Neuronal stem cell (in vitro differentiated cells): Measurements from ENCODE around the gene CDH23.

ENCODE experiments used
- DNase-seq: peaks from one replicate; pipeline ENCODE4 v3.0.0-alpha.2; 2013; ENCODE audit warnings: low spot score
- H2AFZ ChIP-seq: one replicate; pipeline ENCODE4 v1.6.1; 2013; ENCODE audit warnings: mild to moderate bottlenecking, low read length, inconsistent platforms
- H2AK5ac ChIP-seq: 2 replicates; pipeline ENCODE4 v1.6.1; 2013; ENCODE audit warnings: low read depth, mild to moderate bottlenecking, inconsistent platforms, low read length, moderate library complexity, mixed read lengths
- H2BK120ac ChIP-seq: 2 replicates; pipeline ENCODE4 v1.6.1; 2013; ENCODE audit warnings: low read depth, mild to moderate bottlenecking, inconsistent platforms, low read length, moderate library complexity, mixed read lengths
- H2BK12ac ChIP-seq: one replicate; pipeline ENCODE4 v1.6.1; 2013; ENCODE audit warnings: low read length, inconsistent platforms
- H2BK15ac ChIP-seq: 2 replicates; pipeline ENCODE4 v1.6.1; 2013; ENCODE audit warnings: mild to moderate bottlenecking, low read length, inconsistent platforms, mixed read lengths
- H2BK5ac ChIP-seq: one replicate; pipeline ENCODE4 v1.6.1; 2013; ENCODE audit warnings: inconsistent platforms, mild to moderate bottlenecking, low read length, moderate library complexity
- H3K14ac ChIP-seq: one replicate; pipeline ENCODE4 v1.6.1; 2013; ENCODE audit warnings: low read length, inconsistent platforms
- H3K18ac ChIP-seq: 2 replicates; pipeline ENCODE4 v1.6.1; 2013; ENCODE audit warnings: low read length, inconsistent platforms
- H3K23ac ChIP-seq: 2 replicates; pipeline ENCODE4 v1.6.1; 2013; ENCODE audit warnings: low read depth, mild to moderate bottlenecking, mixed read lengths, low read length, inconsistent platforms; ENCODE audit not compliant: poor library complexity
- H3K27ac ChIP-seq: replicated peaks from 3 replicates; pipeline ENCODE4 v1.5.1; 2013; ENCODE audit warnings: low read length, inconsistent platforms
- H3K27me3 ChIP-seq, 3 experiments: 2 replicates each; pipeline ENCODE4 v1.6.1; 2013; ENCODE audit warnings: low read length in 3 of 3, mild to moderate bottlenecking in 2 of 3, inconsistent platforms in 1 of 3, low read depth in 1 of 3, mixed read lengths in 1 of 3, moderate library complexity in 1 of 3; ENCODE audit not compliant: control insufficient read depth in 3 of 3, insufficient read depth in 3 of 3
- H3K36me3 ChIP-seq, 2 donors: replicated peaks in 1 of 2; 2 replicates each; pipeline ENCODE4 v1.6.1; 2013; ENCODE audit warnings: low read length in 2 of 2; ENCODE audit not compliant: control insufficient read depth in 2 of 2, insufficient read depth in 2 of 2
- H3K4ac ChIP-seq: 2 replicates; pipeline ENCODE4 v1.6.1; 2013; ENCODE audit warnings: inconsistent platforms, mild to moderate bottlenecking, low read length, moderate library complexity
- H3K4me1 ChIP-seq, 2 donors: 1 replicate in 1 of 2; 2 replicates in 1 of 2; pipeline ENCODE4 v1.6.1; 2013; ENCODE audit warnings: low read length in 2 of 2, low read depth in 1 of 2; ENCODE audit not compliant: control insufficient read depth in 2 of 2, insufficient read depth in 1 of 2
- H3K4me2 ChIP-seq: one replicate; pipeline ENCODE4 v1.6.1; 2013; ENCODE audit warnings: mild to moderate bottlenecking, low read length, inconsistent platforms; ENCODE audit not compliant: insufficient read depth, poor library complexity, severe bottlenecking
- H3K4me3 ChIP-seq, 2 donors: 2 replicates each; pipeline ENCODE4 v1.5.1; 2013; ENCODE audit warnings: low read length in 2 of 2, mild to moderate bottlenecking in 2 of 2, inconsistent platforms in 1 of 2, moderate library complexity in 1 of 2
- H3K79me1 ChIP-seq: one replicate; pipeline ENCODE4 v1.6.1; 2013; ENCODE audit warnings: low read depth, mild to moderate bottlenecking, inconsistent platforms, low read length, moderate library complexity
- H3K9ac ChIP-seq: one replicate; pipeline ENCODE4 v1.6.1; 2013; ENCODE audit warnings: mild to moderate bottlenecking, low read depth, low read length, inconsistent platforms; ENCODE audit not compliant: poor library complexity
- H3K9me3 ChIP-seq, 2 donors: replicated peaks in 1 of 2; 2 replicates each; pipeline versions ENCODE3 to v1.6.1; 2013; ENCODE audit warnings: low read length in 2 of 2, mild to moderate bottlenecking in 2 of 2, inconsistent platforms in 1 of 2, low read depth in 1 of 2, mixed read lengths in 1 of 2, moderate library complexity in 1 of 2; ENCODE audit not compliant: control insufficient read depth in 2 of 2, insufficient read depth in 1 of 2
- H4K8ac ChIP-seq: one replicate; pipeline ENCODE4 v1.6.1; 2013; ENCODE audit warnings: low read depth, mild to moderate bottlenecking, inconsistent platforms, low read length, moderate library complexity
- H4K91ac ChIP-seq: one replicate; pipeline ENCODE4 v1.6.1; 2013; ENCODE audit warnings: low read length, low read depth, mild to moderate bottlenecking, inconsistent platforms; ENCODE audit not compliant: poor library complexity
- WGBS, 2 donors: extraction: QIAGEN DNeasy Blood & Tissue Kit; methylation state at CpG; one replicate each; pipeline ENCODE4 v1.1.7; 2013; ENCODE audit warnings: missing lambda C conversion rate in 2 of 2, mixed read lengths in 1 of 2; ENCODE audit not compliant: insufficient read length in 2 of 2, insufficient replicate concordance in 1 of 2; ENCODE audit errors: extremely low coverage in 2 of 2; 5-methylcytosine and 5-hydroxymethylcytosine counted together

Gene CDH23

GRCh38 chr10:71525721-71526120, 129.0 kb downstream of the CDH23 start:
- no CpG with 5 or more reads among the region's 5 CpGs for WGBS, 2 donors
- no peak overlapping the region for H2BK120ac ChIP-seq
- peaks cover 2 to 43% of the 10 kb centered on the region in 2 donors for H3K4me1 ChIP-seq
- DNase-seq, result no peak
- peak overlapping the region; percentile 9 for H3K4ac ChIP-seq
- no peak overlapping the region for H4K91ac ChIP-seq
- H3K9me3 ChIP-seq, result no peaks in the 10 kb centered on the region
- H3K4me3 ChIP-seq, result no peak overlapping the region
- peak overlapping the region; percentile 63 for H3K18ac ChIP-seq
- no peaks in the 10 kb centered on the region for H3K79me1 ChIP-seq
- no peak overlapping the region for H2BK5ac ChIP-seq
- H3K36me3 ChIP-seq, result no peaks in the 10 kb centered on the region
- H4K8ac ChIP-seq, result no peak overlapping the region
- peak overlapping the region; percentile 86 for H2BK15ac ChIP-seq
- peaks cover 0 to 21% (median 2%) of the 10 kb centered on the region in 3 experiments for H3K27me3 ChIP-seq
- no peak overlapping the region for H3K4me2 ChIP-seq
- H3K23ac ChIP-seq, result no peak overlapping the region
- no peak overlapping the region for H3K9ac ChIP-seq
- peak overlapping the region; percentile 85 for H2AK5ac ChIP-seq
- no peak overlapping the region for H2AFZ ChIP-seq
- peak overlapping the region; percentile 66 for H2BK12ac ChIP-seq
- no peak overlapping the region for H3K14ac ChIP-seq
- H3K27ac ChIP-seq, result no peak overlapping the region

GRCh38 chr10:71526653-71527052, 129.9 kb downstream of the CDH23 start:
- no peak overlapping the region for H2BK120ac ChIP-seq
- no peak overlapping the region for H4K8ac ChIP-seq
- H2BK12ac ChIP-seq, result peak overlapping the region; percentile 77
- peak overlapping the region; percentile 88 for H2AK5ac ChIP-seq
- H3K23ac ChIP-seq, result no peak overlapping the region
- H3K18ac ChIP-seq, result peak overlapping the region; percentile 80
- peaks cover 2 to 42% of the 10 kb centered on the region in 2 donors for H3K4me1 ChIP-seq
- no peak overlapping the region for H3K4ac ChIP-seq
- no peak overlapping the region for H3K14ac ChIP-seq
- H3K9me3 ChIP-seq, result no peaks in the 10 kb centered on the region
- no peak overlapping the region for H4K91ac ChIP-seq
- H3K9ac ChIP-seq, result peak overlapping the region; percentile 66
- H3K4me2 ChIP-seq, result no peak overlapping the region
- H2BK15ac ChIP-seq, result peak overlapping the region; percentile 31
- H2AFZ ChIP-seq, result no peak overlapping the region
- peak overlapping the region; percentile 27 for H2BK5ac ChIP-seq
- peaks cover 0 to 16% (median 2%) of the 10 kb centered on the region in 3 experiments for H3K27me3 ChIP-seq
- no peak for DNase-seq
- H3K79me1 ChIP-seq, result no peaks in the 10 kb centered on the region
- WGBS, 2 donors, result no CpG with 5 or more reads among the region's 11 CpGs
- H3K4me3 ChIP-seq, result no peak overlapping the region
- H3K36me3 ChIP-seq, result no peaks in the 10 kb centered on the region
- no peak overlapping the region for H3K27ac ChIP-seq

DNA sequence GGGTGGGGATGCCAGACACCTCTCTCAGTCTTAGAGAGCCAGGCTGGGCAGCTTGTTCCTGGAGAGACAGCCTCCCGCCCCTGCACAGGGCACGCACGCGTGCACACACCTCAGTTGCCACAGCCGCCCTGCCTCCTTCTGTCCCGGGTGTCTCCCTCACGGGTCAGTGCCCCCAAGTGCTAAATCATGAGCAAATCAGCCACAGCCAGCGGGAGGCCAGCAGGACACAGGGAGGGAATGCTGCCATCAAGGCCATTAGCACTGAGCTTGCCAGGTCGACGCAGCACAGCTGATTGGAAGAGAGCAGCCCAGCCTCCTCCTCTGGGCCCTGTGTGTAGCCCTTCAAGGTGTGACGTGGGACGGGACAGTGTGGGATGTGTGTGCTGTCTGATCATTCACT, 130.4 kb downstream of the CDH23 start:
- Histone ChIP-seq H3K36me3 (no peaks in the 10 kb centered on the region), H3K27me3 (peaks cover 0 to 16% (median 2%) of the 10 kb centered on the region in 3 experiments), H3K4me2 (no peak overlapping the region), H3K27ac (no peak overlapping the region), H3K14ac (peak overlapping the region; percentile 26), H3K4ac (peak overlapping the region; percentile 15), H4K8ac (no peak overlapping the region), H3K79me1 (no peaks in the 10 kb centered on the region), H2BK5ac (peak overlapping the region; percentile 27), H3K4me3 (no peak overlapping the region), H2BK15ac (peak overlapping the region; percentile 31), H2BK12ac (peak overlapping the region; percentile 77), H3K18ac (peak overlapping the region; percentile 80), H2AFZ (no peak overlapping the region), H4K91ac (no peak overlapping the region), H3K4me1 (peaks cover 2 to 44% of the 10 kb centered on the region in 2 donors), H2AK5ac (peak overlapping the region; percentile 88), H2BK120ac (no peak overlapping the region), H3K23ac (no peak overlapping the region), H3K9me3 (no peaks in the 10 kb centered on the region), H3K9ac (peak overlapping the region; percentile 66)
- no CpG with 5 or more reads among the region's 12 CpGs for WGBS, 2 donors
- DNase-seq, result no peak

GRCh38 chr10:71528371-71529206, 131.9 kb downstream of the CDH23 start:
- Histone ChIP-seq H3K79me1 (no peaks in the 10 kb centered on the region), H3K9ac (no peak overlapping the region), H2BK15ac (peak overlapping the region; percentile 11), H4K91ac (no peak overlapping the region), H3K23ac (no peak overlapping the region), H3K4ac (no peak overlapping the region), H3K4me3 (no peak overlapping the region), H3K9me3 (no peaks in the 10 kb centered on the region), H3K4me1 (peaks cover 2 to 39% of the 10 kb centered on the region in 2 donors), H2BK12ac (peak overlapping the region; percentile 48), H3K36me3 (no peaks in the 10 kb centered on the region), H3K14ac (no peak overlapping the region), H3K4me2 (peak overlapping the region; percentile 36), H3K18ac (peak overlapping the region; percentile 89), H2BK5ac (peak overlapping the region; percentile 79), H2AFZ (peak overlapping the region; percentile 53), H2BK120ac (peak overlapping the region; percentile 13), H2AK5ac (peak overlapping the region; percentile 20), H3K27ac (peak overlapping the region; percentile 89), H3K27me3 (peaks cover 0 to 16% (median 2%) of the 10 kb centered on the region in 3 experiments), H4K8ac (no peak overlapping the region)
- DNase-seq, result peak; percentile 84
- WGBS, 2 donors, result no CpG with 5 or more reads among the region's 17 CpGs
